ENCODE results near the gene GPATCH2L.

The GPATCH2L gene

DNA sequence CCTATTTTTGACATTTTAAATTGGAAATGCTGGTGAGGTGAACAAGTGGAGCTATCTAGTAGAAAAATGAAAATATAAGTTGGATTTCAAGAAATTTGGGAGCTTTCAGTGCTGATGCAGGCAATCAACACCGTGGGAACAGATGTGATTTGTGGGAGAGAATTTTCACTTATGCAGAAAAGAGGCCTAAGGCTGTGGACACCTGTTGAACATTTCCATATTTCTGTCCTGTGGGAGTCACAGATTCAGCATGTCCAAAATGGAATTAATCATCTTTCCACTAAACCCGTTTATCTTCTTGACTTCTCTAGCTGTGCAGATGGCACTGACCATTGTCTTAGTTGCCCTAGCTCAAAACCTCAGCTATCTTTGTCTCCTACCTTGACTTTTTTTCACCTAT is 2.5 kb upstream of the GPATCH2L start:
- POLR2A ChIA-PET (ENCODE audit: low non-redundant PET), result no interaction called here
- no peak overlapping the region for H3K27ac ChIP-seq
- TF ChIP-seq, protein P1, sequence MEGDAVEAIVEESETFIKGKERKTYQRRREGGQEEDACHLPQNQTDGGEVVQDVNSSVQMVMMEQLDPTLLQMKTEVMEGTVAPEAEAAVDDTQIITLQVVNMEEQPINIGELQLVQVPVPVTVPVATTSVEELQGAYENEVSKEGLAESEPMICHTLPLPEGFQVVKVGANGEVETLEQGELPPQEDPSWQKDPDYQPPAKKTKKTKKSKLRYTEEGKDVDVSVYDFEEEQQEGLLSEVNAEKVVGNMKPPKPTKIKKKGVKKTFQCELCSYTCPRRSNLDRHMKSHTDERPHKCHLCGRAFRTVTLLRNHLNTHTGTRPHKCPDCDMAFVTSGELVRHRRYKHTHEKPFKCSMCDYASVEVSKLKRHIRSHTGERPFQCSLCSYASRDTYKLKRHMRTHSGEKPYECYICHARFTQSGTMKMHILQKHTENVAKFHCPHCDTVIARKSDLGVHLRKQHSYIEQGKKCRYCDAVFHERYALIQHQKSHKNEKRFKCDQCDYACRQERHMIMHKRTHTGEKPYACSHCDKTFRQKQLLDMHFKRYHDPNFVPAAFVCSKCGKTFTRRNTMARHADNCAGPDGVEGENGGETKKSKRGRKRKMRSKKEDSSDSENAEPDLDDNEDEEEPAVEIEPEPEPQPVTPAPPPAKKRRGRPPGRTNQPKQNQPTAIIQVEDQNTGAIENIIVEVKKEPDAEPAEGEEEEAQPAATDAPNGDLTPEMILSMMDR (conservative IDR thresholded peaks at IDR 0.05; ENCODE audit: low read depth), result no peak
- CTCF ChIA-PET, result interaction anchor here (0.7 kb wide), 1 partner anchor 477 kb away, joined by 3 read pairs; no protein-coding TSS in a partner anchor
- no peak for DNase-seq (ENCODE audit: low spot score)

DNA sequence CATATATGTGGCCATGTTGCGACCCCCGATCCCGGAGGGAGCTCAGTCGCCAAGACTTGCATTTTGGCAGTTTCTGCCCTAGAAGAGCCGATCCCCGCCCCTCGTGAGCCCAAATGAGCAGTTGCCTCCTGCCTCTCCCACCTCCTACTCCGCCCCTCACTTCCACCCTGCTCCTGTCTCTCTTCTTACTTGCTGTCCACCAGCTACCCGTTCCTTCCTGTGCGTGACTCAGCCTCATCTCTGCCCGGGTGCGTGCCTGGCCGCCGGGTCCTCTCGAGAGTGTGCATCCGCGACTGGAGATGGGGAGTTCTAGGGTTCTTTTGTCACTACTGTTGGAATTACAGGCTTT is 585 bp downstream of the GPATCH2L start:
- TF ChIP-seq, protein P1 (conservative IDR thresholded peaks at IDR 0.05; ENCODE audit: low read depth), result no peak
- H3K27ac ChIP-seq, result peak overlapping the region; percentile 87
- DNase-seq (ENCODE audit: low spot score), result peak; percentile 88
- ChIA-PET CTCF (interaction anchor here (0.6 kb wide), 1 partner anchor 178 kb away, joined by 3 read pairs; no protein-coding TSS in a partner anchor), POLR2A (ENCODE audit: low non-redundant PET) (interaction anchor here (0.7 kb wide), 1 partner anchor 51 kb away, joined by 3 read pairs; no protein-coding TSS in a partner anchor)

GRCh38 chr14:76153919-76154318 is 2.2 kb downstream of the GPATCH2L start:
- ChIA-PET POLR2A (ENCODE audit: low non-redundant PET) (no interaction called here), CTCF (no interaction called here)
- no peak for DNase-seq (ENCODE audit: low spot score)
- TF ChIP-seq, protein P1 (conservative IDR thresholded peaks at IDR 0.05; ENCODE audit: low read depth), result no peak
- H3K27ac ChIP-seq, result no peak overlapping the region

- TF ChIP-seq, protein P1 (conservative IDR thresholded peaks at IDR 0.05; ENCODE audit: low read depth), result no peak
- POLR2A ChIA-PET (ENCODE audit: low non-redundant PET), result no interaction called here
- no peak overlapping the region for H3K27ac ChIP-seq
- DNase-seq (ENCODE audit: low spot score), result no peak
- CTCF ChIA-PET, result no interaction called here
These were observed 2.9 kb downstream of the GPATCH2L start for GRCh38 chr14:76154539-76155126.

- TF ChIP-seq, protein P1 (conservative IDR thresholded peaks at IDR 0.05; ENCODE audit: low read depth), result no peak
- no peak for DNase-seq (ENCODE audit: low spot score)
- no peak overlapping the region for H3K27ac ChIP-seq
- ChIA-PET CTCF (no interaction called here), POLR2A (ENCODE audit: low non-redundant PET) (no interaction called here)
These were observed 12.1 kb downstream of the GPATCH2L start for GRCh38 chr14:76163668-76164363.

DNA sequence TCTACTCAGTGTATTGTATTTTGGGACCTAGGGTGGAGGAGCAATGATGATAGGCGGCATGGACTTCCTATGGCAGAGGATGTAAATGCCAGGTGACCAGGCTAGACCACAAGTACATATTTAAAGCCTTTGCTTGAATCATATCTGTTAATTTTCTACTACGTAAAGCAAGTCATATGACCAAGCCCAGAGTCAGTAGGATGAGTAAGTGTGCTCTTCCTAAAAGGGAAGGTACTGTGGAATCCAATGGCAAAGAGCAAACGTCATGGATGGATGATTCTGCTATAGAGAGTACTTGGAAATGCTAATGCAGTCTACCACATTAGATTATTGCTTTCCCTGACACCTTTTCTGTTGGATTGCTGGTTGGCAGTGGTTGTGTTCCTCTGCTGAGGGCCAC is 16.8 kb downstream of the GPATCH2L start:
- DNase-seq (ENCODE audit: low spot score), result no peak
- ChIA-PET CTCF (no interaction called here), POLR2A (ENCODE audit: low non-redundant PET) (no interaction called here)
- H3K27ac ChIP-seq, result no peak overlapping the region
- TF ChIP-seq, protein P1 (conservative IDR thresholded peaks at IDR 0.05; ENCODE audit: low read depth), result no peak
